Measurements from ENCODE around the gene GRAMD1A. TPM values are rescaled to one million over a fixed set of nuclear protein-coding genes. Genes with fewer than 3 reads are reported as not detected.

The GRAMD1A gene
- total RNA-seq, 1 experiment from 2014 or later: 75.4 TPM

GRCh38 chr19:34960940-34961679 is 39.0 kb upstream of the GRAMD1A start:
- POLR2A ChIA-PET: no interaction called here
- Histone ChIP-seq H3K9ac (ENCODE audit: low read length) (no peak overlapping the region), H4K20me1 (ENCODE audit: insufficient read depth) (no peaks in the 10 kb centered on the region), H3K4me2 (ENCODE audit: low read length) (no peak overlapping the region), H2AFZ (ENCODE audit: low read depth, low read length, poor library complexity, severe bottlenecking) (no peak overlapping the region), H3K79me2 (ENCODE audit: insufficient read depth, low read length) (no peaks in the 10 kb centered on the region), H3K4me1 (ENCODE audit: control insufficient read depth in 1 of 2, insufficient read depth in 2 of 2, low read length in 2 of 2) (peaks cover 4 to 14% of the 10 kb centered on the region in 2 experiments; a peak in 3 of 4 replicates), H3K36me3 (ENCODE audit: control insufficient read depth in 1 of 2, insufficient read depth in 2 of 2, low read length in 2 of 2) (peaks cover 2 to 28% of the 10 kb centered on the region in 2 experiments; a peak in 2 of 4 replicates), H3K9me3 (ENCODE audit: control insufficient read depth in 1 of 2, insufficient read depth in 1 of 2, low read depth in 1 of 2, low read length in 2 of 2) (peaks cover 28 to 38% of the 10 kb centered on the region in 2 experiments; a peak in 3 of 4 replicates), H3K4me3 (replicated peaks in 1 of 2; ENCODE audit: low read depth in 1 of 2, low read length in 2 of 2) (no peak overlapping the region), H3K9me2 (ENCODE audit: insufficient read depth) (no peaks in the 10 kb centered on the region), H3K27me3 (ENCODE audit: insufficient read depth, low read length) (no peaks in the 10 kb centered on the region), H3K27ac (ENCODE audit: low read depth, low read length) (no peak overlapping the region)
- intact Hi-C loops (cut with micrococcal nuclease): no loop called here
- DNase-seq (ENCODE audit: low read depth, low spot score): no peak
- RAD21 ChIA-PET (ENCODE audit: low non-redundant PET in 1 of 2, low total read pairs in 2 of 2, uncharacterized antibody in 2 of 2, unreplicated experiment in 2 of 2): no interaction called here
- no peak for ATAC-seq
- TF ChIP-seq EGR1 (IDR thresholded peaks at IDR 0.05; ENCODE audit: low read depth): no peak
- TF ChIP-seq POLR2A (IDR thresholded peaks at IDR 0.05; ENCODE audit: borderline replicate concordance, extremely low read depth, insufficient read depth, insufficient read length): no peak
- TF ChIP-seq FOSL1 (IDR thresholded peaks at IDR 0.05; ENCODE audit: low read depth): no peak
- CTCF ChIA-PET: no interaction called here
- BruUV-seq (replicated peaks): no TSS peak

DNA sequence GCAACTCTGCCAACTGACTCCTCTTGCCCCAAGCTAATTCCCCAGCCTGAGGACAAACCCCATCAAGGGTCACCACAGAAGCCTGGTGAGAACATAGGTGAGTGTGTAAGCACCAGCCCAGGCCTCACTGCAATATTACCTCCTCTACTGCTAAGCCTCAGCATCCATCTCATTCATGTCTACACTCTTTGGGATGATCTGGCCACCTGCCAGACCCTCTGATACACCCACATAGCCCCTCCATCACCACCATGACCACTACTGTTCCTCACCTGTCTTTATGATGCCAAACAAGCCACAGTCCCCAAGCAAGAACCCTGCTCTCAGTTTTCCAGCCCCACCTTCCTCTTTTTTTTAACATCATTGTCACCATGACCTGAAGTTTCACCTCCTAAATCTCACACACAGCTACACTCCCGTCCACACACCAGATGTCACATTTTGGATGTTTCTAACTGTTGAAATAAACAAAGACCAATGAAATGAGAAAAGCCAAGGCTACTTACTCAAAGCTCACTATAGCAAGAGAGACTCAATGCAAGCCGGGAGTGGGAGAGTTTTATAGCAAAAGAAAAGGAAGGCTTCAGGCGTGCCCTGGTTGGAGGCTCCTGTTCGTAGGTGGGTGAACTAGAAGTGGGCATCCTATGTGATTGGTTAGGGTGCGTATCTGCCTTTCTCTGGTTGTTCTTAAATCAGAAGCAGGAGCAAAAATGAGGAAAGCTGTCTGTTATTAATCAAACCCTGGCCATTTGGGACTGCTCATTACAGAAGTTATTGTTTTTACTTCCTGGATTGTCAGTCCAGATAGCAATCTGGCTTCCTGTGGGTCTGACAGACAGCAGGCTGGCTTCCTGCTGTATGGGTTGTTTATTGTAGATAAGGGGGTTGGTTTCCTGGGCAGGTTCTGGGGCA is 38.1 kb upstream of the GRAMD1A start:
- Histone ChIP-seq H3K4me3 (replicated peaks in 1 of 2; ENCODE audit: low read depth in 1 of 2, low read length in 2 of 2) (no peak overlapping the region), H3K27ac (ENCODE audit: low read depth, low read length) (no peak overlapping the region), H3K27me3 (ENCODE audit: insufficient read depth, low read length) (no peaks in the 10 kb centered on the region), H4K20me1 (ENCODE audit: insufficient read depth) (no peaks in the 10 kb centered on the region), H3K36me3 (ENCODE audit: control insufficient read depth in 1 of 2, insufficient read depth in 2 of 2, low read length in 2 of 2) (peaks cover 1 to 28% of the 10 kb centered on the region in 2 experiments; a peak in 2 of 4 replicates), H3K9me3 (ENCODE audit: control insufficient read depth in 1 of 2, insufficient read depth in 1 of 2, low read depth in 1 of 2, low read length in 2 of 2) (peaks cover 27 to 29% of the 10 kb centered on the region in 2 experiments; a peak in 2 of 4 replicates), H3K4me2 (ENCODE audit: low read length) (peak overlapping the region; percentile 89; the same call in 1 of the 2 replicates), H3K9me2 (ENCODE audit: insufficient read depth) (no peaks in the 10 kb centered on the region), H2AFZ (ENCODE audit: low read depth, low read length, poor library complexity, severe bottlenecking) (no peak overlapping the region), H3K79me2 (ENCODE audit: insufficient read depth, low read length) (no peaks in the 10 kb centered on the region), H3K9ac (ENCODE audit: low read length) (no peak overlapping the region), H3K4me1 (ENCODE audit: control insufficient read depth in 1 of 2, insufficient read depth in 2 of 2, low read length in 2 of 2) (peaks cover 4 to 14% of the 10 kb centered on the region in 2 experiments; a peak in 3 of 4 replicates)
- ATAC-seq (no peak), DNase-seq (ENCODE audit: low read depth, low spot score) (no peak)
- no TSS peak for BruUV-seq (replicated peaks)
- ChIA-PET CTCF (no interaction called here), POLR2A (no interaction called here), RAD21 (ENCODE audit: low non-redundant PET in 1 of 2, low total read pairs in 2 of 2, uncharacterized antibody in 2 of 2, unreplicated experiment in 2 of 2) (no interaction called here)
- intact Hi-C loops (cut with micrococcal nuclease): no loop called here
- no peak for TF ChIP-seq ELF1 (IDR thresholded peaks at IDR 0.05; ENCODE audit: borderline replicate concordance, low read depth)
- TF ChIP-seq ZFX (IDR thresholded peaks at IDR 0.05): no peak
- no peak for TF ChIP-seq ZBTB33 (IDR thresholded peaks at IDR 0.05; ENCODE audit: extremely low read depth, insufficient replicate concordance, low read length)
- TF ChIP-seq JUND (IDR thresholded peaks at IDR 0.05): no peak
- TF ChIP-seq TCF7L2 (IDR thresholded peaks at IDR 0.05; ENCODE audit: borderline replicate concordance, extremely low read depth, insufficient read depth, insufficient read length): no peak
- no peak for TF ChIP-seq ZNF274 (IDR thresholded peaks at IDR 0.05; ENCODE audit: low read depth, low read length)
- no peak for TF ChIP-seq CTCF (IDR thresholded peaks at IDR 0.05 in 2 of 3, conservative IDR thresholded peaks at IDR 0.05 in 1 of 3; ENCODE audit: borderline replicate concordance in 1 of 3, insufficient read depth in 1 of 3, low read depth in 2 of 3, low read length in 2 of 3)
- TF ChIP-seq, protein P1, sequence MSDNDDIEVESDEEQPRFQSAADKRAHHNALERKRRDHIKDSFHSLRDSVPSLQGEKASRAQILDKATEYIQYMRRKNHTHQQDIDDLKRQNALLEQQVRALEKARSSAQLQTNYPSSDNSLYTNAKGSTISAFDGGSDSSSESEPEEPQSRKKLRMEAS (IDR thresholded peaks at IDR 0.05): no peak
